T-helper 1 cell treated with Interleukin-12 subunit alpha and Interleukin-12 subunit beta and Interleukin-4 antibody, amounts not matched to agents 30 ng/mL and 1 ng/mL, for 36 hours (primary cell): ENCODE measurements around the gene SCN10A. TPM values are rescaled to one million over a fixed set of nuclear protein-coding genes. Genes with fewer than 3 reads are reported as not detected.

ENCODE experiments used
- intact Hi-C: fragments of 100-400 bp; cut with micrococcal nuclease; formaldehyde crosslinking; loops from one replicate; pipeline ENCODE4 v1.15.1; 2024
- total RNA-seq: library from RNA; stranded (reverse); gene quantifications from 2 replicates; pipeline ENCODE4 v1.2.3, GENCODE V29; 2022

Gene SCN10A
- total RNA-seq, 1 donor from 2014 or later, result not detected

- intact Hi-C loops, result no loop called here
Measured at GRCh38 chr3:38721207-38721772, 94.7 kb downstream of the SCN10A start.

GRCh38 chr3:38720465-38720864, 95.6 kb downstream of the SCN10A start:
- intact Hi-C loops, result no loop called here

GRCh38 chr3:38717355-38718240, 98.4 kb downstream of the SCN10A start:
- intact Hi-C loops, result no loop called here

- intact Hi-C loops, result no loop called here
Measured at GRCh38 chr3:38713121-38713520, 102.9 kb downstream of the SCN10A start.

- intact Hi-C loops, result no loop called here
Measured at GRCh38 chr3:38711321-38711720, 104.7 kb downstream of the SCN10A start.

GRCh38 chr3:38707730-38708129, 108.3 kb downstream of the SCN10A start:
- intact Hi-C loops, result no loop called here

- intact Hi-C loops, result no loop called here
Measured at GRCh38 chr3:38706961-38707360, 109.1 kb downstream of the SCN10A start.

- intact Hi-C loops, result no loop called here
Measured at GRCh38 chr3:38702231-38702630, 113.8 kb downstream of the SCN10A start.

- intact Hi-C loops, result no loop called here
Measured at GRCh38 chr3:38698760-38699159, 117.3 kb downstream of the SCN10A start.

- intact Hi-C loops, result no loop called here
Measured at GRCh38 chr3:38698061-38698460, 118.0 kb downstream of the SCN10A start.

- intact Hi-C loops, result no loop called here
Measured at GRCh38 chr3:38696034-38696433, 120.0 kb downstream of the SCN10A start.

GRCh38 chr3:38690185-38690584, 125.8 kb downstream of the SCN10A start:
- intact Hi-C loops, result no loop called here

GRCh38 chr3:38689774-38690173, 126.2 kb downstream of the SCN10A start:
- intact Hi-C loops, result no loop called here

GRCh38 chr3:38689346-38689745, 126.7 kb downstream of the SCN10A start:
- intact Hi-C loops, result no loop called here

GRCh38 chr3:38687321-38687720, 128.7 kb downstream of the SCN10A start:
- intact Hi-C loops, result no loop called here

GRCh38 chr3:38684546-38684945, 131.5 kb downstream of the SCN10A start:
- intact Hi-C loops, result no loop called here

- intact Hi-C loops, result no loop called here
Measured at GRCh38 chr3:38669668-38670067, 146.3 kb downstream of the SCN10A start.

- intact Hi-C loops, result loop anchor here (1.0 kb wide), 2 partner anchors 141 to 166 kb away; partner anchors contain the start of gene EXOG
Measured at GRCh38 chr3:38662544-38662943, 153.5 kb downstream of the SCN10A start.

GRCh38 chr3:38658841-38659240, 157.2 kb downstream of the SCN10A start:
- intact Hi-C loops, result loop anchor here (10.0 kb wide), 1 partner anchor 684 kb away; no protein-coding TSS in a partner anchor

- intact Hi-C loops, result loop anchor here (10.0 kb wide), 1 partner anchor 683 kb away; no protein-coding TSS in a partner anchor
Measured at GRCh38 chr3:38657369-38657768, 158.6 kb downstream of the SCN10A start.

GRCh38 chr3:38655708-38656300, 160.2 kb downstream of the SCN10A start:
- intact Hi-C loops, result loop anchor here (1.0 to 10.0 kb wide), 3 partner anchors 135 to 681 kb away; partner anchors contain the start of gene EXOG
